Caco-2 (cell line): ENCODE measurements around the gene NABP2. TPM values are rescaled to one million over a fixed set of nuclear protein-coding genes. Genes with fewer than 3 reads are reported as not detected.
A peak's percentile ranks its signal among the peaks of the same experiment; 100 is the strongest.

Experiments
- BruUV-seq: library from RNA; stranded (reverse); fragments of 400-500 nt; replicated peaks from 2 replicates; lab custom pipeline; 2021; lab: Mats Ljungman, UMichigan
- CTCF ChIA-PET: fragments of 300-600 bp; sonication (Branson Sonifier 250); formaldehyde crosslinking; loops from one replicate; lab custom pipeline; 2022; ENCODE audit warnings: antibody characterized with exemption; lab: Charles Lee
- POLR2A ChIA-PET: fragments of 300-600 bp; sonication (Branson Sonifier 250); formaldehyde crosslinking; loops from one replicate; lab custom pipeline; 2022; ENCODE audit warnings: antibody characterized with exemption; lab: Charles Lee
- DNase-seq, 2 experiments: peaks; one replicate each; pipeline versions ENCODE4 v3.0.0 to v3.0.0-alpha.2; 2020 to 2022
- H3K27me3 ChIP-seq: replicated peaks from 2 replicates; pipeline ENCODE4 v1.6.0; 2011; ENCODE audit warnings: low read length; ENCODE audit not compliant: control insufficient read depth, insufficient read depth
- H3K36me3 ChIP-seq: 2 replicates; pipeline ENCODE4 v1.5.1; 2011; ENCODE audit warnings: low read length; ENCODE audit not compliant: control insufficient read depth, insufficient read depth
- H3K4me1 ChIP-seq: fragments of 250-450 bp; sonication (Bioruptor Pico); 2 replicates; pipeline ENCODE4 v1.5.1; 2020; ENCODE audit warnings: mild to moderate bottlenecking
- H3K4me3 ChIP-seq: 2 replicates; pipeline ENCODE4 v1.5.1; 2011; ENCODE audit warnings: low read depth, mild to moderate bottlenecking, control low read depth, low read length
- H3K9me3 ChIP-seq: fragments of 250-450 bp; sonication (Bioruptor Pico); 2 replicates; pipeline ENCODE4 v1.5.1; 2020; ENCODE audit warnings: mild to moderate bottlenecking, moderate library complexity
- H3K27ac Mint-ChIP-seq: one replicate; pipeline ENCODE4 v1.8.0; 2022; ENCODE audit warnings: mixed read lengths; ENCODE audit not compliant: unreplicated experiment
- H3K27me3 Mint-ChIP-seq: one replicate; pipeline ENCODE4 v1.8.0; 2022; ENCODE audit warnings: mixed read lengths; ENCODE audit not compliant: insufficient read depth, unreplicated experiment
- H3K36me3 Mint-ChIP-seq: one replicate; pipeline ENCODE4 v1.8.0; 2022; ENCODE audit warnings: mild to moderate bottlenecking, mixed read lengths; ENCODE audit not compliant: insufficient read depth, unreplicated experiment
- H3K4me1 Mint-ChIP-seq: one replicate; pipeline ENCODE4 v1.8.0; 2022; ENCODE audit warnings: low read depth, mixed read lengths; ENCODE audit not compliant: unreplicated experiment
- H3K4me3 Mint-ChIP-seq: one replicate; pipeline ENCODE4 v1.8.0; 2022; ENCODE audit warnings: mild to moderate bottlenecking, moderate library complexity, mixed read lengths; ENCODE audit not compliant: unreplicated experiment
- H3K9me3 Mint-ChIP-seq: one replicate; pipeline ENCODE4 v1.8.0; 2022; ENCODE audit warnings: mixed read lengths; ENCODE audit not compliant: unreplicated experiment
- intact Hi-C: fragments of 100-400 bp; cut with micrococcal nuclease; formaldehyde crosslinking; loops from one replicate; pipeline ENCODE4 v1.10.0; 2022; ENCODE audit not compliant: unreplicated experiment
- total RNA-seq: library from RNA; stranded (reverse); gene quantifications from 2 replicates; pipeline ENCODE4 v1.2.3, GENCODE V29; 2022
- TF ChIP-seq, protein P1 (sequence below), 2 experiments: fragments of 200-600 bp in 1 of 2; IDR thresholded peaks; 1 replicate in 1 of 2; 2 replicates in 1 of 2; pipeline versions ENCODE4 v1.5.1 to v1.8.0; 2011 to 2022; ENCODE audit warnings: antibody characterized with exemption in 1 of 2, control low read depth in 1 of 2, inconsistent platforms in 1 of 2, low read depth in 1 of 2, low read length in 1 of 2, mild to moderate bottlenecking in 1 of 2, moderate library complexity in 1 of 2; ENCODE audit not compliant: insufficient read depth in 1 of 2, severe bottlenecking in 1 of 2, unreplicated experiment in 1 of 2

Gene NABP2
- total RNA-seq, 1 experiment from 2014 or later, result 32.1 TPM

DNA sequence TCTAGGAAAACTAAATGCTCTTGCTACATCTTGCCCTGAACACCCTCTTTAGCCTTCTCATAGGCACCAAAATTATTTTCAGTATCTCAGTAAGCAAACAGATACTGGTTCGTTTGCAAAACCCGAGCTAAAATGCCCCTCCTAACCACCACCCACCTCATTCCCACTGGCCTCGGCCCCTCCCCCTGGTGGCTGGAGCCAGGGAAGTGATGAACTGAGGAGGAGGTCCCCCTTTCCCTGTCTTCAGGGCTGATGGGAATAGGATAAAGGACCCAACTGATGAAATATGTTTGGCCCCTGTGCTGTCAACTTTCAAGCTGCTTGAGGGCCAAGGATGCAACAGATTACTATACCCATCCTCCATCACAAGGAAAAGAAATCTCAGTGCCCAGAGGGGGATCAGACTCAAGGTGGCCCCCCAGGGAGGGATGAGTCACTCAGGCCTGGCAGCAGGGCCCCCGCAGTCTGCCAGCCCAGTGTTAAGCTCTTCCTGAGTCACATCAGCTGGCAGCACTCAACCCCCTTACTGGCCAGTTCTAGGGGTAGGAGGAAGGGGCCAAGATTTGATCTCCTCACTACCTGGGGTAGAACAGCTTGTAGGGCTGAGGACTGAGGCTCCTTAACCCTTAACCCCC is 32.3 kb downstream of the NABP2 start:
- Mint-ChIP-seq H3K4me1 (peaks cover 20% of the 10 kb centered on the region), H3K36me3 (peaks cover 47% of the 10 kb centered on the region), H3K27me3 (no peaks in the 10 kb centered on the region), H3K9me3 (no peaks in the 10 kb centered on the region), H3K27ac (no peak overlapping the region), H3K4me3 (peak overlapping the region; percentile 74)
- peaks cover 25% of the 10 kb centered on the region for H3K4me1 ChIP-seq
- TF ChIP-seq, protein P1, sequence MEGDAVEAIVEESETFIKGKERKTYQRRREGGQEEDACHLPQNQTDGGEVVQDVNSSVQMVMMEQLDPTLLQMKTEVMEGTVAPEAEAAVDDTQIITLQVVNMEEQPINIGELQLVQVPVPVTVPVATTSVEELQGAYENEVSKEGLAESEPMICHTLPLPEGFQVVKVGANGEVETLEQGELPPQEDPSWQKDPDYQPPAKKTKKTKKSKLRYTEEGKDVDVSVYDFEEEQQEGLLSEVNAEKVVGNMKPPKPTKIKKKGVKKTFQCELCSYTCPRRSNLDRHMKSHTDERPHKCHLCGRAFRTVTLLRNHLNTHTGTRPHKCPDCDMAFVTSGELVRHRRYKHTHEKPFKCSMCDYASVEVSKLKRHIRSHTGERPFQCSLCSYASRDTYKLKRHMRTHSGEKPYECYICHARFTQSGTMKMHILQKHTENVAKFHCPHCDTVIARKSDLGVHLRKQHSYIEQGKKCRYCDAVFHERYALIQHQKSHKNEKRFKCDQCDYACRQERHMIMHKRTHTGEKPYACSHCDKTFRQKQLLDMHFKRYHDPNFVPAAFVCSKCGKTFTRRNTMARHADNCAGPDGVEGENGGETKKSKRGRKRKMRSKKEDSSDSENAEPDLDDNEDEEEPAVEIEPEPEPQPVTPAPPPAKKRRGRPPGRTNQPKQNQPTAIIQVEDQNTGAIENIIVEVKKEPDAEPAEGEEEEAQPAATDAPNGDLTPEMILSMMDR (IDR thresholded peaks at IDR 0.05; ENCODE audit: insufficient read depth in 1 of 2, low read depth in 1 of 2, low read length in 1 of 2, severe bottlenecking in 1 of 2, unreplicated experiment in 1 of 2), result peak in 1 of 2 experiments; percentile 9
- DNase-seq, result no peak
- H3K4me3 ChIP-seq, result no peak overlapping the region
- POLR2A ChIA-PET, result no interaction called here
- TSS peak; percentile 23 for BruUV-seq
- no peaks in the 10 kb centered on the region for H3K27me3 ChIP-seq
- H3K36me3 ChIP-seq, result peaks cover 5% of the 10 kb centered on the region
- intact Hi-C loops, result loop anchor here (2.0 to 5.0 kb wide), 2 partner anchors 26 to 34 kb away; partner anchors contain the start of genes NABP2, RNF41 and SLC39A5
- H3K9me3 ChIP-seq, result no peaks in the 10 kb centered on the region
- CTCF ChIA-PET, result interaction anchor here (2.9 kb wide), 1 partner anchor 35 kb away, joined by 20 read pairs; the partner anchor contains the start of gene RNF41

DNA sequence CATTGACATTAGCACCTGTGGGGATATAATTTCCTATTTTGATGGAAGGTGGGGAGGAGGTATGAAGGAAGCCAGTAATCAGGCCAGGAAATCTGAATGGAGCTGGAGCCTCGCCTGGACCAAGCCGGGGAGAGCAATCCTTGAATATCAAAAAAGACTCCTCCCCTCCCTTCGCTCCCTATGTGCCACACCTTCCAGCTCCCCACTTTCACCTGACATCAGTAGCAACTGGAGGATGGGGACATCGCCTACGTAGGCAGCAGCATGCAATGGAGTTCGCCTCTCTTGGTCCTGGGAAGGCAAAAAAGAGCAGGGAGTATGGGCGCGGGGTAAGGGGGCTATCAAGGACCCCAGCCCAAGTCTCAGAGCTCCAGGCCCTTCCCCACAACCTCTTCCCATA is 32.9 kb downstream of the NABP2 start:
- no TSS peak for BruUV-seq
- Mint-ChIP-seq H3K27ac (no peak overlapping the region), H3K4me1 (peaks cover 27% of the 10 kb centered on the region), H3K9me3 (peaks cover 6% of the 10 kb centered on the region), H3K36me3 (peaks cover 47% of the 10 kb centered on the region), H3K4me3 (peak overlapping the region; percentile 74), H3K27me3 (no peaks in the 10 kb centered on the region)
- intact Hi-C loops, result loop anchor here (2.0 to 5.0 kb wide), 2 partner anchors 26 to 35 kb away; partner anchors contain the start of genes NABP2, RNF41 and SLC39A5
- H3K4me3 ChIP-seq, result peak overlapping the region; percentile 72; the same call in 1 of the 2 replicates
- H3K4me1 ChIP-seq, result peaks cover 32% of the 10 kb centered on the region
- H3K9me3 ChIP-seq, result no peaks in the 10 kb centered on the region
- no peak for DNase-seq
- CTCF ChIA-PET, result interaction anchor here (2.9 kb wide), 1 partner anchor 36 kb away, joined by 20 read pairs; the partner anchor contains the start of gene RNF41
- TF ChIP-seq, protein P1 (IDR thresholded peaks at IDR 0.05; ENCODE audit: insufficient read depth in 1 of 2, low read depth in 1 of 2, low read length in 1 of 2, severe bottlenecking in 1 of 2, unreplicated experiment in 1 of 2), result no peak
- H3K36me3 ChIP-seq, result peaks cover 5% of the 10 kb centered on the region
- POLR2A ChIA-PET, result interaction anchor here (0.6 to 1.6 kb wide), 2 partner anchors 17 to 129 kb away, joined by 3 to 6 read pairs; no protein-coding TSS in a partner anchor
- H3K27me3 ChIP-seq, result no peaks in the 10 kb centered on the region

DNA sequence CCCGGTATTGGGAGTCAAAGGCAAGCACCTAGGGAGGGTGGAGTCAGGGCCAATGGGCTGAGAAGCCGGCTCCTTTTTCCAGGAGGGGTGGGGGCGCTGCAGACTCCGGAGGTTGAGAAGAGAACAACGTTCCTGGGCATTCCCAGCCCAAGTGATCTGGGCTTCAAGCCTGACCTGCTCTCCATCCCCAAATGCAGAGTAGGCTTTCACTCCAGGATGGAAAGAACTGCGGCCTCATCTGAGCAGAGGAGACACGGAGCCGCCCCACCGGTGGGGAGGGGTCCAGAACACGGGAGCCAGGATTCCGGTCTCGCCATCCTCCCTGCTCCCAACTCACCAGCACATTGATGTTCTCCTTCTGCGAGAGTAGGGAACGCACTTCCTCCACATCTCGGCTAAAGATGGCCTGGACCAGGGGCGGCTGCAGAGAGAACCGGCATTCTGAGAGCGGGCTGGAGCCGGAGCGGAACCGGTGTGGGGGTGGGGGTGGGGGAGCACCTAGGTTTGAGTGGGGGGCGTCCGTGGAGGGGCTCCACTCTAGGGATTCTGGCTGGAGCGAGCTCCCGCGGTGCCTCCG is 33.4 kb downstream of the NABP2 start:
- H3K36me3 Mint-ChIP-seq, result peaks cover 48% of the 10 kb centered on the region

More for the DNA sequence above, 33.4 kb downstream of the NABP2 start:
- H3K4me3 ChIP-seq, result peak overlapping the region; percentile 72
- peaks cover 30% of the 10 kb centered on the region for H3K4me1 Mint-ChIP-seq
- CTCF ChIA-PET, result interaction anchor here (1.0 to 2.9 kb wide), 5 partner anchors 11 to 69 kb away, joined by 3 to 20 read pairs (median 6); partner anchors contain the start of genes RNF41 and SMARCC2
- POLR2A ChIA-PET, result interaction anchor here (0.6 to 1.6 kb wide), 3 partner anchors 16 to 130 kb away, joined by 3 to 6 read pairs (median 5); no protein-coding TSS in a partner anchor
- TF ChIP-seq, protein P1 (IDR thresholded peaks at IDR 0.05; ENCODE audit: insufficient read depth in 1 of 2, low read depth in 1 of 2, low read length in 1 of 2, severe bottlenecking in 1 of 2, unreplicated experiment in 1 of 2), result peak in 1 of 2 experiments; percentile 10
- H3K27me3 Mint-ChIP-seq, result no peaks in the 10 kb centered on the region
- peaks cover 5% of the 10 kb centered on the region for H3K36me3 ChIP-seq
- peak; percentile 61 to 69 for DNase-seq
- no peak overlapping the region for H3K27ac Mint-ChIP-seq
- BruUV-seq, result no TSS peak
- H3K4me1 ChIP-seq, result peaks cover 37% of the 10 kb centered on the region
- peaks cover 10% of the 10 kb centered on the region for H3K9me3 Mint-ChIP-seq
- H3K4me3 Mint-ChIP-seq, result peak overlapping the region; percentile 74
- intact Hi-C loops, result loop anchor here (2.0 to 5.0 kb wide), 4 partner anchors 27 to 131 kb away; partner anchors contain the start of genes NABP2, RNF41 and SLC39A5
- no peaks in the 10 kb centered on the region for H3K9me3 ChIP-seq
- H3K27me3 ChIP-seq, result no peaks in the 10 kb centered on the region
